HG02852 (cell line): ENCODE measurements around the gene LY6G5B.
A peak's percentile ranks its signal among the peaks of the same experiment; 100 is the strongest.
"Not testable (repeated sequence)": the region's sequence is repeated elsewhere in the genome, so short reads cannot be mapped to it uniquely, and the experiment has no call there.

Source experiments
- ATAC-seq: cut with Tn5 transposase; IDR thresholded peaks from one replicate; pipeline ENCODE4 v1.9.1; 2021; ENCODE audit warnings: mild to moderate bottlenecking, moderate library complexity; ENCODE audit not compliant: unreplicated experiment

Gene LY6G5B

GRCh38 chr6:31690231-31691077, 20.7 kb downstream of the LY6G5B start:
- no peak for ATAC-seq

GRCh38 chr6:31691078-31691463, 21.3 kb downstream of the LY6G5B start:
- ATAC-seq, result no peak

GRCh38 chr6:31691564-31692108, 21.9 kb downstream of the LY6G5B start:
- ATAC-seq, result no peak

DNA sequence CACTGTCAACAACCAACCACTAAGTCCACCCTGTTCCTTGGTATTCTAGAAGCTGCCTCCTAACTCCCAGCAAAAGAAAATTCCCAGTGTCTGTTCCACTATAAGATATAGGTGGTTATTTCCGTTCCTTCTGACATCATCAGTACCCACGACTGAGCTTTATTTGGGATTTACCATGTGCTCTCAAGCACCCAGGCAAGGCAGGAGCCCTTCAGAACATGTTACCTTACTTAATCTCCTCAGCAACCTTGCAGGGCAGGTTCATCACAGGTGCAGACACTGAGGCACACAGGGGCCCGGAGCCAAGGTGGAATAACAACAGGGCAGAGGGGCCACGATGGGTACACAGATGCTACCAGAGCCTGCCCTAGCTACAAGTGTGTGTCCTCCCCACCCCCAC, 22.6 kb downstream of the LY6G5B start:
- no peak for ATAC-seq

DNA sequence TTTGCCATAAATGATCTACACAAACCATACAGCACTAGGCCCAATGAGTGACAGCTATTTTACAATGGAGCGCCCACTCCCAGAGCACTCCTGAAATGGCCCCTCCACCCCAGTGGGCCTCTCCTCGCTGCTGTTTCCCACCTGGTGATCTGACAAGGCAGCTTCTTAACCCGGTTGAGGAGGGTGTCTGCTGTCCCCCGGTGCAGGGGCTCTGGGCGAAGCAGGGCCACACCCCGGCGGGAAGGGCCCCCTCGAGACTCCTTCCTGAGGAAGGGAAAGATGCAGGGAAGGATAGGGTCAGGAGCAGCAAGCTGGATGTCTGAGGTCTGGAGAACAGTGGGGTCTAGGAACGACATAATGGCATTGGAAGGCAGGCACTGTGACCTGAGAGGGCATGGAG, 23.1 kb downstream of the LY6G5B start:
- no peak for ATAC-seq

DNA sequence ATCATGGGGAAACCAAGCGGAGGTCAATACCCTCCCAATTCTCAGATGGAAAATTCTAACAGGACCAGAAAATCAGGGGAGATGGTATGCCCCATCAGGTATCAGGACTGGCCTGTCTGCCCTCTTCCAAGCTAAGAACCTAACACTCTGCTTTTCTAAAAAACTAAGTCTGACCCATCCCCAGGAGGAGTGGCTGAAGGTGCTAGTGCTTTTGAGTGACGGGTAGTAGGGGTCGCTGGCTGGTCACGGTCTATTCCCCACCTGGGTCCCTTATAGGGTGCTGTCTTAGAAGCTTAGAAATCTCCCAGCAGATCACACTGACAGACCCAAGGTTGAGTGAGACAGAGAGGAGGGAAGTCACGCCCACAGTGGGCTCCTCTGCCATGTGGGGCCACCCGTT, 23.8 kb downstream of the LY6G5B start:
- ATAC-seq, result no peak

DNA sequence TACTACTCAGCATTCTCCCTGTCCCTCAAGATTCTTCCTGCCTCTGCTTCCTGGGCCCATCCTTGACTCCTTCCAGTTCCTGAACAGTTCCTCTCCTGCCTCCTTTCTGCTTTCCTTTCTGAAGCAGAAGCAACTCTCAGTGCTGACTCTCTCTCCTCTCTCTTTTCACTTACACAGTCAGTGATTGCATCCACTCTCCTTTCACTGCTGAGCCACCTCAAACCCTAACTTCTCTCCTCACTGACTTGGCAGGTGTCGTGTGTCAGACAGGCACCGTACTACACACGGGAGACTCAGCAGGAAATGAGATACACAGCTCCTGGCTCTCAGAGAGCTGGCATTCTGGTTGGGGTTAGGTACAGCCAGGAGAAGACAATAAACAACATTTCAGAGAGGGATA, 27.8 kb downstream of the LY6G5B start:
- ATAC-seq, result no peak

GRCh38 chr6:31700740-31701401, 31.1 kb downstream of the LY6G5B start:
- no peak for ATAC-seq

DNA sequence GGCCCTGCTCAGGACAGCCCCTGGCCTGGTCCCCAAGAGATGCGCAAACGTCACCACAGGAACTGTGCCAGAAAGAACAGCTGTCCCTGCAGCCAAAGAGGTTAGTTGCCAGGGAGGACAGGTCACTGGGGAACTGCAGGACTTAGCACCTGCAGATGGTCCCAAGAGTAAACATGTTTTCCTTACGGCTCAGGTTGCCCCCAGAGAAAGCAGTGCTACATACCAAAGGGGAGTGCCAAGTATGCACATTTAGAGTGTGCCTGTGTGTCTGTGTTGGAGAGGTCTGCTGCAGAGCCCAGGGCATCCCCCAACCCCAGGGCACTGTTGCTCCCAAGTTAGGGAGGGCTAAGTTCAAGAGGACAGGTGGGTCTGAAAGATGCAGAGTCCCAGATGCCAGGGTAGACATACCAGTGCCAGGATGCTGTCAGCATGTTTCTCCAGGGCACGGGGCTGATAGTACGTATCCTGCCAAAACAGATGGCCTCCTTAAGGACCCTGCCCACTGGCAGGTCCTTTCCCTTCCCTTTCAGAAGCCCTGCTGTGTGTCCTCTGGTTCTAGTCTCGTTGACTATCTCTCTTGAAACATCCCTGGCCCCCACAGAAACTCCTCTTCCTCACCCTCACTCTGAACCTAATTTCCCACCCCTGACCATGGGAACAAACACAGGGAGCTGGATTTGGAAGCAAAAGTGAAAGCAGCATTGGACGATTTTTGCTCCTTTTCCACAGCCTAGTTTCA, 32.1 kb downstream of the LY6G5B start:
- no peak for ATAC-seq

DNA sequence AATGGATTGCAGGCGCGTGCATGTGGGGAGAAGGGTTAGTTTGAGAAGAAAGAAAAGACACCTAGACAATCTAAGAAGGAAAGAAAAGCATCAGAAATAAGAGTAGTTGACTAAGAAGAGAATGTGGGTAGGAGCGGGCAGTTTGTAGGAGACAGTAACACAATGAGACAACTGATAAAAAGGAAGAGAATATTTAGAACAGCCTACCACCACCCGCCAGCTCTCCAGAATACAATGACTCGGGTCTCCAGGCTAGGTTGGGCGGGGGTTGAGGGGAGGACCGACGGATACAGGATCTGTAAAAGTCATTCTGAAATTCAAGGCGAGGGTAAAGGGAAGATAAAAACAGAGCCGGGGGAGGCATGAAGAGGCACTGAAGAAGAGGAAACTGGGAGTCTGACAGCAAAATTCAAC, 32.6 kb downstream of the LY6G5B start:
- peak; percentile 19 for ATAC-seq

DNA sequence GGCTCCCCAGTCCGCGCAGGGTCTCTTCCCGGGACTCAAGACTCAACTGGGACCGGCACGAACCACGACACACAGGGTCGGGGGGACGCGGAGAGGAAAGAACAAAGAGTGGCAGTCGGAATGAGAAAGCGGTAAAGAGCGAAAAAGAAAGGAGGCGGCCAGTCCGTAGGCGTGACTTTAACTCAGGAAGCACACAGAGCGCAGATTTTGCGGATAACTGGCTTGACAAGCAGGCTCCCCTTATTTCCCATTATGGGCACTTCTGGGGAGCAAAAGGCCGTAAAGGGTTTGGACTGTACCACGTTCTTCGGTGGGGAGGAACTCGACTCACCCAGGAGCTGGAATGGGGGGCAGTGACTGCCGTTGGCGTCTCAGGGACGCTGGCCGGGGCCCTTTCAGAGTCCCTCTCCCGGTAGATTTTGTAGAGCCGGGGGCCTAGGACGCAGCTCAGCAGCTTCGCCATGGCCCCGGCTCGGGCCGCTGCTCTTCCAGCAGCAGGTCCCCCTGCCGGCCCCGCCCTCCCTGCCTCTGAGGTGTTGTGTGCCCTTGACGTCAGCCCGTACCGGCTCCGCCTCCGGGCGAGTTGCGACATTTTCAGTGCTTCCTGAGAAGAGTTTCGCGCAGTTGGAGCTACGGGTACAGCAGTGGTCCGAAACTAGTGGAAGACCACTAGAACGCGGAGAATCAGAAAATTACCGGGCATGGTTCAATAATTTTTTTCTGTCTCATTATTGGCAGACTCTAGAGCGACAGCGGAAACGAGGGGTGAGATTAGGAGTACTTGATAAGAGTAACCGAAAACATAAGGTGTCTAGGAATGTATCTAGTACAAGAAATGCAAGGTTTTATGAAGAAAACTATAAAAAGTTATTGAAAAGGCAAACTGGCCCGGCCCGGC, 33.3 kb downstream of the LY6G5B start, which contains the start of gene ABHD16A:
ABHD16A (minus strand) TSS at position 506 of the 898 bp plus-strand sequence; CDS start at position 463, 43 bp downstream.
- ATAC-seq, result peak; percentile 85

DNA sequence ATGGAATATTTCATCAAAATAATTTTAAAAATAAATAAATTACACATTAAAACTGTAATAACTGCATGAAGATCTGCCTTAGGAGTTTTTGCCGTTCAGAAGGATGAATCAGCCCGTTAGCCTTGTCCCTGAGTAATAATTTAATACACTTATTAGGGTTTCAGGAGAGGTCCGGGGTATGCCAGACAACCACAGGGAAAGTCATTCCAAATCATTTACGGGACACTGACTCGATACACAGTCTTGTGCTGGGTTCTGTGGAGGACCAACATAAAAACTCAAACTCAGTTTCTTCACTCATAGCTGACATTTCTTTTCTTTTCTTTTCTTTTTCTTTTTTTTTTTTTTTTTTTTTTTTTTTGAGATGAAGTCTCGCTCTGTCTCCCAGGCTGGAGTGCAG, 36.2 kb downstream of the LY6G5B start:
- no peak for ATAC-seq

DNA sequence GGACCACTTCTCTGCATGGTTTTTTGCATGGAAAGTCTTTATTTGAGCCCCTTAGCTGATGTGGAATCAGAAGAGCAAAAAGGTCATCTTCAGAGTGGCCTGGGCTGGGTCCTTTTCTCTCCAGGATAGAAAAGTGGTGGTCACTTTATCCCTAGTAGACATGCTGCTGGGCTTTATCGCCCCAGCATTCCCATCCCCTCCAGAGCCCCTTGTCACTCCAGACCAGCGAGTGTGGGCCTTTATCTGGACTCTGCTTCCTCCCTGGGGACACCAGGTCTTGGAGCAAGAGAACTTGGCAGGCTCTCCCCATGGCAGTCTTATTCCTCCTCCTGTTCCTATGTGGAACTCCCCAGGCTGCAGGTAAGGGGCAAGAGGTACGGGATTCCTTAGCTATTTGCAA, 36.8 kb downstream of the LY6G5B start, which contains the start of gene LY6G6F:
LY6G6F (plus strand) TSS at position 268 of the 400 bp plus-strand sequence; CDS start at position 309, 41 bp downstream.
- ATAC-seq, result no peak

GRCh38 chr6:31707701-31708100, 37.9 kb downstream of the LY6G5B start:
- ATAC-seq, result no peak

DNA sequence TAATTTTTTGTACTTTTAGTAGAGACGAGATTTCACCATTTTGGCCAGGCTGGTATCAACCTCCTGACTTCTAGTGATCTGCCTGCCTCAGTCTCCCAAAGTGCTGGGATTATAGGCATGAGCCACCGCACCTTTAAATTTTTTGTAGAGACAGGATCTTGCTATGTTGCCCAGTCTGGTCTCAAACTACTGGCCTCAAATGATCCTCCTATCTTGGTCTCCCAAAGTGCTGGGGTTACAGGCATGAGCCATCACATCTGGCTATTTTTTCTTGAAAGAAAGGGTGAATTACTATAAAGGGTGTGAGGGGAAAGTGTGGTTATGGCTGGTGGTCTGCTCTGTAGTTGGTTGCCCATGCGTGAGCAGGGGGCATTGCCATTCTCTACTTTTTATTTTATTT, 38.4 kb downstream of the LY6G5B start:
- no peak for ATAC-seq

DNA sequence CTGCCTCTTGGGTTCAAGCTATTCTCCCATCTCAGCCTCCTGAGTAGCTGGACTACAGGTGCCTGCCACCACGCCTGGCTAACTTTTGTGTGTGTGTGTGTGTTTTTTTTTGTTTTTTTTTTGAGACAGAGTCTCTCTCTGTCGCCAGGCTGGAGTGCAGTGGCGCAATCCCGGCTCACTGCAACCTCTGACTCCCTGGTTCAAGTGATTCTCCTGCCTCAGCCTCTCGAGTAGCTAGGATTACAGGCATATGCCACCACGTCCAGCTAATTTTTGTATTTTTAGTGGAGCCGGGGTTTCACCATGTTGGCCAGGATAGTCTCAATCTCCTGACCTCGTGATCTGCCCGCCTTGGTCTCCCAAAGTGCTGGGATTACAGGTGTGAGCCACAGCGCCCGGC, 39.4 kb downstream of the LY6G5B start:
- ATAC-seq, result not testable (repeated sequence)

GRCh38 chr6:31710523-31711219, 40.9 kb downstream of the LY6G5B start:
- no peak for ATAC-seq

DNA sequence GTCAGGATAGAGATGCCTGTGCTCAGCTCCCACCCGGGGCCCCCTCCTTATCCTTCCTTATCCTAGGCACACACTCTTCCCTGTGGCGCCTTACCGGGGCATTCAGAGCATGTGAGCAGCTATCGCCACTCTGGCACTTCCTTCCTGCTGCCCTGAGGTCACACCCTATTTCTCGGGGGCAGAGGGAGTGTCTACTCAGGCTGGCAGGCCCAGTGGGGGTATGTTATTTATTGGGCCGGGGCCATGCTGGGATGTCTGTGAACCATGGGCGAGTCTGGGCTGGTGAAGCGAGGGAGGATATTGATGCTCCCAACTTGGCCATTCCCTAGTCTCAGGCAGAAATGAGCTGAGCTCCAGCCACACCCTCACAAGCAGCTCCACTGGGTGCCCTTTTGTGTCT, 41.5 kb downstream of the LY6G5B start:
- no peak for ATAC-seq

DNA sequence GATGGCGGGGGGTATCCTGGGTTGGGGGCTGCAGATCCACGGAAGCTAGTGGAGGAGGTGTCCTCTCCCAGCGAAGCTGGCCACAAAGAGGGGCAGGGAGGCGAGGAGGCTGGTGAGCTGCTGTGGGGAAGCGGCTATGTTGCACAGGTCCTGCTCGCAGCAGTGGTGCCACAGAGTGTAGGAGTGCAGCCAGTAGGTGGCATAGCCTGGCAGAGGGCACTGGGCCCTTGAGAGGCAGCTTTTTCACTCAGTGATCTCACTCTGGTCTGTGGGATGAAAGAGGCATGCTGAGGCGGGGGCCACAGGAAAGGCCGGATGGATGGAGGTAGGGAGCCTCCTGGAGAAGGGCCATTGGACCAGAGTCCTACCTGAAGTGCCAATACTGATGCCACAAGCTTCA, 42.5 kb downstream of the LY6G5B start:
- ATAC-seq, result no peak

DNA sequence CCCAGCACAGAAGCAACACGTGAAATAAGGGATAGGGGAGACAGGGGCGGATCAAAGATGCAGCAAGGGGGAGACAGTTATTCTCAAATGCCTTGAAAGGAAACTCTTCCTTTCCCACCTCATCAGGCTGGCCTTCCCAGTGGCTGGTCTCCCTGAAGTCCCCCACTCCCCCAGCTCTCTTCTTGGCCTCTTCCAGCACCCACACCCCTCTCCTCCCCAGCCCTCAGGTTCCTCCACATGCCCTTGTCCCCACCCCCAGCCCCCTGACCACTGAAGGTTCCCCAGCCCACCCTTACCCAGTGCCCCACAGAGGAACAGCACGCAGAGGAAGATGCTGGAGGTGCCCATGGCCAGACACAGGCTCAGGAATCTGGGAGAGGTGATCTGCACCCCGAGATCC, 43.7 kb downstream of the LY6G5B start:
- no peak for ATAC-seq
